Stimulated activated CD4-positive, alpha-beta T cell treated with anti-CD3 and anti-CD28 coated beads, TNF-alpha, amount 100 ng/mL, for 24 hours (primary cell): ENCODE data around the gene OR12D1.
"Not testable (repeated sequence)": the region's sequence is repeated elsewhere in the genome, so short reads cannot be mapped to it uniquely, and the experiment has no call there.

ENCODE experiments used
- DNase-seq, 3 experiments: peaks; one replicate each; pipeline ENCODE4 v3.0.0-alpha.2; 2020; ENCODE audit warnings: low read depth in 3 of 3

OR12D1 gene

DNA sequence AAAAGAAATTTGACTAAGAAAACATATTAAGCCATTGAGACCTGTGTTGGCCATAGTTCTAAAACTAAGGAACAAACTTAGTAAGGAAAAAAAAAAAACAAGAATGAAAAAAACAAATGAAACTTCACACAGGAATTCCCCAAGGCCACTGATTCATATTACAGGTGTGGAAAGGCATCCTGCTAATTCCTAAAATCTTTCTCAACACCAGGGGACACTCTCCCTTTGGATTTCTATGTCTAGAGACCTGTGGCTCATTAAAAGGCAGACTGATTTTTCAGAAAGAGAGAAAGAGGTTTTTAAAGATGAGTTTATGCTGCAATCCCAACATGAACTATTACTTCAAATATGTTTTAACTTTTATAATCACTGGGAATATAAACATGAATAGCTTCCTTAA, at the start of gene OR12D1:
Gene OR12D1, plus strand, starts transcription at position 341 of the 400 bp plus-strand sequence.
- DNase-seq = no peak

DNA sequence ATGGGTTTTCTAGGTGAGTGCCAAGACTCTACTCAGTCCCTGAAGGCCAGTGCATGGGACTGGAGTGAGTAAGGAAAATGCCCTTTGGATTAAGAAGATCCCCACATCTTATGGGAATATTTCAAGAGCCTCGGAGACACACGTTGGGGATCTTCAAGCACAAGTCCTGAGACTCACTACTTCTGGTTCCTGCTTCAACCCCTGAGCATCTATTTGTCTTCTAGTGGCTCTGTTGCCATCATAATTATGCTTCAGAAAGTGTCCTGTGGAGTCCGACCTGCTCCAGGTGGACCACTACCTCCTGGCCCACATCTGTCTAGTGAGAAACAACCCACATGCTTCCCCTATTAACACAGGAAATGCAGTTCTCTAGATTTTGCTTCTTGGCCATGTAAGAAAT, 46.0 kb upstream of the OR12D1 start, which contains the start of gene OR5V1:
Gene OR5V1, minus strand, starts transcription at position 101 of the 400 bp plus-strand sequence. CDS start 12,670 bp downstream, outside the sequence.
- no peak for DNase-seq

DNA sequence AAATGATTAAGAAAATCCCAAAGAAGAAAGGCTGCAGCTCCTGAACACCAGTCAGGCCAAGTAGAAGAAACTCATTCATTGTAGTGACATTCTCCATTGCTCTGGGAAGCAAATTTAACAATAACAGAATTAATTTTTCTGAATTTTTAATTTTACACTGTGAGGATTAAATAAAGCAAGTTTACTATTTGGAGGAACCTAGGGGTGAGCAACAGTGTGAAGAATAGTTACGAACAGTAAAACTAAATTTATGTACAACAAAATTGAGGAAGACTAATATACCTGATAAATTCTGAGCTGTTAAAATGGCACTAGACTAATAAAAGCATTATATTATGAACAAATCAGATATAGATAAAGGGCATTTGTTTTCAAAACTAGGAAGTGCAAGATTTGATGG, 39.5 kb upstream of the OR12D1 start, which contains the start of gene OR12D3:
Gene OR12D3, minus strand, starts transcription at position 101 of the 400 bp plus-strand sequence. Its CDS starts 4 bp downstream, at position 97.
- no peak for DNase-seq

DNA sequence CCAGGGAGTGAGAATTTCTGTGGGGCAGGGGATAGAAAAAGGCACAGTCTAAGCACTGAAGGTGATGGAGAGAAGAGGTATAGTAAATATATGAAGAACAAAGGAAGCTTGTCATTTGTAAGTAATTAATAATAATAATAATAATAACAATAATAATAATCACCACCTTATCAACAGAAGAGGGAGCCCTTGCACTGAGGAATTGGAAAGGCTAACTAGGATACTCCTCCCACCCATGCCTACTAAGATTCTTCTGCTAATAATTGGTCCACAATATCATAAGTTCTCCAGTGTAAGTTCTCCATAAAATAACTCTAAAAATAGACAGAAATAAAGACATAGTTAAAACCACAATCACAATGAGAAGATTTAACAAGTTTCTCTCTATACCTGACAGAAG, 38.7 kb upstream of the OR12D1 start:
- no peak for DNase-seq

DNA sequence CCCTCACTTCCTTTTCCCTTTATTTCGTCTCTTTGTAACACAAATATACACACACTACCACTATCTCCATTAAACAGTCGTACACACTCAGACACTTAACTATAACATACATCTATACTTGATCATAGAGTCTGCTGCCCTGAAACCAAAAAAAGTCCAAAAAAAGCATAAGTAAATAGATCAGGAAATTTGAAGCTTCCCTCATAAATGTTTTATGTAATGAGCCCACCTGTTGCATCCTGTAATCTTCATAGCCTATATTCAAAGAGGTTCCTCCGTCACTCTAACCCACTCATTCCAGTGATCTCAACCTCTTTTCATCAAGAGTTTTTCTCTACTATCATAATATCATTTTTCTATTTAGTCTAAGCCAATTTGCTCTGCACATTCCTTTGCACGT, 26.2 kb upstream of the OR12D1 start:
- no peak for DNase-seq

DNA sequence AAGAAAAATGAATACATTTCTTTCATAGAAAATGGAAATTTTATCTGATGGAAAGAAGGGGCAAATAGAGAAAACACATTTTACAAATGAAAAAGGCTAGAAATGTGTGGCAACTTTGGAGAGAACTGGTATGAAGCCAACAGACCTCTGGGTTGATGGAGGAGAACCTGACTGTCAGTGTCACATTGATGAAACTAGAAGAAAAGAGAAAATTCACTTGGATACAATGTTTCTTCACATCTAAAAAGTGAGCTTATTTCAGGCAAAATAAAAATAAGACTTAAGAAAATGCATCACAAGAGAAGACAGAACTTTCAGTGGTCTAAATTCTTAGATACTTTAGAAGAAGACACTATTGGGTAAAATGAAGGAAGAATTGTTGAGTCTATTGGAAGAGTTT, 19.4 kb upstream of the OR12D1 start, which contains the start of gene OR12D2:
Gene OR12D2, plus strand, starts transcription at position 301 of the 400 bp plus-strand sequence. CDS start 1,069 bp downstream, outside the sequence.
- DNase-seq = no peak

DNA sequence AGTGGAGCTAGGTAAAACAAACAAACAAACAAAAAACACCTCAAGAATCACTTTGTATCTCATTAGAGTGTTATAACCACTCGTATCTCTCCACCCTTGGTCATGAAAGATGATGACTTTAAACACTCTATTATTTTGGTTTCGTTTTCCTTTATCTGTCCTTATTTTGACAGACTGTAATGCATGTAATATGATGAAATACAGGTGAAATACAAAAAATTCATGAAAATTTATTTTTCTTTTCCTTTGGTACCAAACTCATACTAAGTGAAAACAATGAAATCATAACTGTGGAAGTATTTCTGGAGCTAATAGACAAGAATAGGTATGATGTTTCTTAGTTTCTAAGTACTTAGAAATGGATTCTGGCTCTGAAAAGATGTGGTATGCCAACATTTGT, 15.2 kb upstream of the OR12D1 start:
- DNase-seq = no peak

DNA sequence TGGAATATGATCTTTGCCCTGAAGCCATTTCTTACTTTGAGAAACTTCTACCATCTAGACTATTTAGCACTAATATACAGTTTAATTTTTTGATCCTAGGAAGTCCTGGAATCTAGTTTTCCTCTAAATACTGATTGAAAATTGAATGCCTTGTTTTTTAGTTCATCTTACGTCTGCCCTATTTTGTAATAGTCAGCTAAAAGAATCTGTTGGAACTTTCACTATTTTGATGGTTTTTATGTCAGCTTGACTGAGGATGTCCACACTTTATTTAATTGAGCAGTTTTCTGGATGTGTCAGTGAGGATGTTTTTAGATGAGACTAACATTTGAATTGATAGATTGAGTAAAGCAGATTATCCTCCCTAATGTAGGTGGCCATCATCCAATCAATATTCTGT, 10.9 kb upstream of the OR12D1 start:
- no peak for DNase-seq

DNA sequence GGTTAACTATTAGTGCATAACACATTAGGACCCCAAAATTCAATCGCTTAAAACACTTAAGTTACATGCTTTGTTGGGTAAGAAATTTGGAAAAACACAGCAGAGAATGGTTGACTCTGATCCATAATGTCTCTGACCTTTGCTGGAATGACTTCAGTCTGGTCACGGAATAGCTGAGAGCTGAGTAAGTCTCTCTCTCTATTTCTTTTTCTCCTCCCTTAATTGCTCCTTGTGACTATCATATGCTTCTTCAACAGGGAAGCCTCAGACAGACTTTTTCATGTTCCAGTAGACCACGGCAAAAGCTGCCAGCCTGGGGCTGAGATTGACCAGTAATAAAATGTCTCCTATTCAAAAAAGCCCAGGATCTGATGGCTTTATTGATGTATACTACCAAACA, 4.8 kb downstream of the OR12D1 start:
- no peak for DNase-seq

DNA sequence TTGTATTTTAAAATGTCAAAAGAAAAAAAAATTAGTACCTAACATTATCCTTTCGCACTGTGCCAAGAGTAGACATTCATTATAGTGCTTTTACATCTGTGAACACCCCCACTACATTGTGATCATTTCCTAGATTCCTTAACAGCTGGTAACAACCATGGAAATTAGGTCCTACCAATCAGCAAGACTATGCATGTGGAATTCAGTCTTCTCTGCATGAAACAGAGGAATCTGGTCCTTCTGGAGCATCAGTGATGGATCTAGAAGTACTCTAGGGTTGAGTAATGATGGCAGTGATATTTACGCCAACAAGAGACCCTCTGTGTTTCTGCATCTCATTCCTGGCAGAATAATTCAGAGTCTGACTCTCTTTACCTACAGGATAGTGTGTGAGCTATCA, 9.4 kb downstream of the OR12D1 start:
- DNase-seq = no peak

DNA sequence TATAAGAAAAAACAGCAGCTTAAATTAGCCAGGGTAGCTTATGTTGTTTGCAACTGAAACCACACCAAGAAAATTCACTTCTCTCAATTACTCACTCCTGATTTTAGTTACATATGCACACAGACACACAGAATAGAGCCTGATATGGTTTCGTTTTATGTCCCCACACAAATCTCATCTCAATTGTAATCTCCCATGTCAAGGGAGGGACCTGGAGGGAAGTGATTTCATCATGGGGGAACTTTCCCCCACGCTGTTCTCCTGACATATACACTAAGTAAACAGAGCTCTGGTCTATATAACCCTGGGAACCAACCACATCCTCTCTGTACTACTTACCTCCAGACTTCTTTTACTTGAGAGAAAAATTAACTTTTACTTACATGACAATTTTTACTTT, 9.8 kb downstream of the OR12D1 start:
- DNase-seq = no peak

DNA sequence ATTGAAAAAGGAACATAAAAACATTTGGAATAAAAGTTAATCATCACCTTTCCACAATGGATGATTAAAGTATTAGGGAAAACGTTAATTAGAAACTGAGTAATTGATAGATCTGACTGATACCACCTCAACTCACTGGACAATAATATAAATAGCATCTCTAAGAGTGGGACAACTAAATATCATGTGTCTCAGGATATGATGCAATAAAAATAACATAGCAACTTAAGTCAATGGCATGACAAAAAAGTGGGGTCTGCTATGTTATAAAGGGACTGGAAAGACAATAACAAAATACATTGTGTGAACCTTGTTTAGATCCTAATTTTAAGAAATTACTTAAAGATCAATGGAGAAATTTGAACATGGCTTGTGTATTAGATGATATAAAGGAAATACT, 10.3 kb downstream of the OR12D1 start:
- DNase-seq = no peak

DNA sequence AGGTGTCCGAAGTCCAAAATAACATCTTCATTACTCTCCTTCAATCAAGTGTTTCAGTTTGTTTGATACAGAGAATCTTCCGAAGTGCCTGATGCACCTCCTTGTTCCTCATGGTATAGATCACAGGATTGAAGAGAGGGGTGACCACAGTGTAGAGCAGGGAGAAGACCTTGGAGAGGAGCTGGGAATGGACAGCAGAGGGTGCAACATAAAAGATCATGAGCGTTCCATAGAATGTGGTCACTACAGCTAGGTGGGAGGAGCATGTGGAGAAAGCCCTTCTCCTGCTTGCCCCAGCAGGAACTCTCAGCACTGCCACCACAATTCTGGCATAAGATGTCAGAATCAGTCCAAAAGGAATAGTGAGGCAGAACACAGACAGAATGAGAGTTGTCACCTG, 11.9 kb downstream of the OR12D1 start:
- no peak for DNase-seq

DNA sequence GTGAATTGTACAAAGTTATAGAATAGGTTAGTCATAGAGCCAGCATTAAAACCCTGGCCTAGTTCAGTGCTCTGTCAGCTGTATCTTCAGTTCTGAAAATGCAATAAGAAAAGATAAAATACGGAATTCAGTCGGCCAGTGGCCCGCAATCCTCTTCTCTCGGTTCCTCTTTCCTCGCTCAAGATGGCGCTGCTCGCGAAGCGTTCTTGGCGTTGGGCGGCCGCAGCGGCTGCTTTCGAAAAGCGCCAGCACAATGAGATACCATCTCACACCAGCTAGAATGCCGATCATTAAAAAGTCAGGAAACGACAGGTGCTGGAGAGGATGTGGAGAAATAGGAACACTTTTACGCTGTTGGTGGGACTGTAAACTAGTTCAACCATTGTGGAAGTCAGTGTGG, 22.0 kb downstream of the OR12D1 start:
- DNase-seq = not testable (repeated sequence)

DNA sequence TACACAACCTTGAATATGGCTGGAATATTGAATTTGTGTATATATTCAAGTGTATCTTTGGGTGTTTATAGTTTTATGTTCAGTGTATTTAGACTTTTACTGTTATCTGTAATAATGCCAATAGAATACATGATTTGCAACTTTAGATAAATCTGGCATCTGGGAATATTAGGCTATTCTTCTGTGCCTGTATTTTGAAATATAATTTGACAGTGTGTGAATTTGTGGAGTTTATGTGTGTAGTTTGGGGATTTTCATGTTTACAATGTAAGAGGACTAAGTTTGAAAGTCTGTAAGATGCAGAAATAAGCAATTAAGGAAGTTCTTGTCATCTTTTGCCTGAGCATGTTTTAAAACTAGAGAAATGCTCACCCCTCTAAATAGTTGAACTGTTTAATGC, 24.3 kb downstream of the OR12D1 start, which contains the start of gene OR10C1:
Gene OR10C1, plus strand, starts transcription at position 301 of the 400 bp plus-strand sequence. CDS start 710 bp downstream, outside the sequence.
- DNase-seq = no peak

DNA sequence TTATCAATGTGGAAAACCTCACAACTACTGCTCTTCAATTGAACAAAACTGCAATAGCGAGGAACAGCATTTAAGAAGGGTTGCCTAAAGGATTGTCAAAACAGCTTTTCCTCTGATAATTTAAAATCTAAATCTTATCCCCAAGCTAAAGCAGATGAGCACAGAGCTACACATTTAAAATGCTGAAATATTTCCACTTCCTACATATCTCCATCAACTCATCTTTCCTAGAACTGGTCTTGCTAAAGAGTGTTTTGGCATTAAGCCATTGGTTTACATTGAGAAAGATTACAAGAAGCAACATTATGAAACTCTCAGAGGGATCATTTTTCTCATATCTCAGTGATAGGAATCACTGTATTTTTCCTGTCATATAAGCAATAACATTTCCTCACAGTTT, 28.0 kb downstream of the OR12D1 start:
- DNase-seq = no peak

DNA sequence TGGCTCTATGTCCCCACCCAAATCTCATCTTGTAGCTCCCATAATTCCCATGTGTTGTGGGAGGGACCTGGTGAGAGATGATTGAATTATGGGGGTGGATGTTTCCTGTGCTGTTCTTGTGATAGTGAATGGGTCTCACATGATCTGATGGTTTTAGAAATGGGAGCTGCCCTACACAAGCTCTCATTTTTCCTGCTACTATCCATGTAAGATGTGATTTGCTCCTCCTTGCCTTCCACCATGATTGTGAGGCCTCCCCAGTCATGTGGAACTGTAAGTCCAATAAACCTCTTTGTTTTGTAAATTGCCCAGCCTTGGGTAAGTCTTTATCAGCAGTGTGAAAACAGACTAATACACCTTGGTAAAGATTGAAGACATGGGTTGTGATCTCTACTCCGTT, 29.3 kb downstream of the OR12D1 start:
- not testable (repeated sequence) for DNase-seq

DNA sequence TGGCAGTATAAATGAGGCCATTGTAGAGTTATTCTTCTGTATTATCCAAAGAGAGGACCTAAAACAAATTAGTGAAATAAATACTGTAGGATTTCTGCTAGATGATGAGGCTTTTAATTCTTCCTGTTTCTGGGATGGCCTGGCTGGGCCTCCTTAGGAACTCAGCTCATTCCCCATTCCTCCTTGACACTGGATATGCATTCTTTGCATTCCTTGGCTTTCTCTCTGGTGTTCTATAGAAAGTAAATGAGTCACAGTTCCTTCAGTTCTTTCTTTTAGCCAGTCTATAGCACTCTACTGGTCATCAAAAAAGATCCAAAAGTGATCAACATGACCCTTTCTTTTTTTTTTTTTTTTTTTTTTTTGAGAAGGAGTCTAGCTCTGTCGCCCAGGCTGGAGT, 32.9 kb downstream of the OR12D1 start:
- DNase-seq = no peak

DNA sequence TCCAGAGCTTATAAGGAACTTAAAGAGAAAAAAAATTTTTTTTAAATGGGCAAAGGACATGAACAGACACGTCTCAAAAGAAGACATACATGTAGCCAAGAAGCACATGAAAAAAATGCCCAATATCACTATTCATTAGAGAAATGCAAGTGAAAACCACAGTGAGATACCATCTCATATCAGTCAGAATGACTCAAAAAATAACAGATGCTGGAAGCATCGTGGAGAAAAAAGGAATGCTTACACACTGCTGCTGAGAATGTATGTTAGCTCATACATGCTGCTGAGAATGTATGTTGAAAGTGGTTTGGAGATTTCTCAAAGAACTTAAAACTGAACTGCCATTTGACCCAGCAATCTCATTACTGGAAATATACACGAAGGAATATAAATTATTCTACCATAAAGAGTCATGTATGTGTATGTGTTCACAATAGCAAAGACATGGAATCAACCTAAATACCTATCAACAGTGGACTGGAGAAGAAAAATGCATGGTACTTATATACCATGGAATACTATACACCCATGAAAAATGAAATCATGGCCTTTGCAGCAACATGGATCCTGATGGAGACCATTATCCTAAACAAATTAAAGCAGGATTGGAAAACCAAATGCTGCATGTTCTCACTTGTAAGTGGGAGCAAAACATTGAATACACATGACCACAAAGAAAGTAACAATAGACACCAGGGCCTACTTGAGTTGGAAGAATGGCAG, 36.9 kb downstream of the OR12D1 start:
- DNase-seq = no peak

DNA sequence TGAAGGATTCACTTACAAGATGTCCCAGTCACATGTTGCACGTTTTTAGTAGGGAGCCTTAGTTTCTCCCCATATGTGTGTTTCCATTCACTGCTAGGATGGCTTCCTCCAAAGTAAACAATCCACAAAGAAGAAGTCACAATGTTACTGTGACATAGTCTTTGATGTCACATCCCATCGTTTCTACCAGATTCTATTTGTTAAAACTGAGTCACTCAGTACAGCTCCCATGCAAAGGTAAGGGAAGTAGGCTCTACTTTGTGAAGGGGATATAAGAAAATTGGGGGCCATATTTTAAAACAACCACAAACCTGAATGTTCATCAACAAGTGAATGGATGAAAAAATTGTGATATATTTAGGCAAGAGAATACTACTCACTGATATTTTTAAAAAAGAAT, 42.2 kb downstream of the OR12D1 start, which contains the start of the genes OR11A1 and OR2H1:
Gene OR11A1, minus strand, starts transcription at position 101 of the 400 bp plus-strand sequence. CDS start 29,430 bp downstream, outside the sequence.
Gene OR2H1, plus strand, starts transcription at position 185 of the 400 bp plus-strand sequence. CDS start 4,615 bp downstream, outside the sequence.
- DNase-seq = no peak

DNA sequence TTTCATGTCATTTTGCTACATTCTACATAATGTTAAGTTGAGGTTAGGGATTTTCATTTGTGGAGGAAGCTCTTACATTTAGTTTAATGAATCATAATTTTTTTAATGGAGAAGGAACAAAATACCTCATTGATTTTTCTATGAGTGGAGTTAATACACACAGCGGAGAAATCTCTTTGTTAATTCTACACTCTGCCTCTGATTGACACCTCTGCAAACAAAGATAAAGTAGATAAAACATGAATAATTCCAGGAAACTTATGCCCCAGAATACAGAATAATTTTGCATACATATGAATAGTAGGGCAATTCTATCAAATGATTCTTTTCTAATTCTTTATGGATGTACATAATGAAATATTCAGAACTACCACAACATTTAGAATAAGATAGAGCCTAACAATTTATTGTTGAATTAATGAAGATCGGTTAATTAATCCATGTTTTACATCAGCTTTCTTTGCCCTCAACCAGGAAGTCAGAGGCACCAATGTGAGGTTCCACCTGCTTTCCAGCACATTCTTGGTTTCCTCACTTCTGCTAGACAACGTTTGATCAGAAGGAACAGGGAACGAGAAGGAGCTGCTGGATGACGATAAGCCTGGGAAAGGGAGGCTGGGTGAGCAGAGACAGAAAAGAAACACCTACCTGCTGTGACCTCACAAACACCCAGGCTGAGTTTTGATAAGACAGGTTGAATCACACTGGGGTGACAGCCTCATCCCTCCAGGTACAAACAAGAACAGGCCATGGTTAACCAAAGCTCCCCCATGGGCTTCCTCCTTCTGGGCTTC, 46.5 kb downstream of the OR12D1 start:
- DNase-seq = no peak

DNA sequence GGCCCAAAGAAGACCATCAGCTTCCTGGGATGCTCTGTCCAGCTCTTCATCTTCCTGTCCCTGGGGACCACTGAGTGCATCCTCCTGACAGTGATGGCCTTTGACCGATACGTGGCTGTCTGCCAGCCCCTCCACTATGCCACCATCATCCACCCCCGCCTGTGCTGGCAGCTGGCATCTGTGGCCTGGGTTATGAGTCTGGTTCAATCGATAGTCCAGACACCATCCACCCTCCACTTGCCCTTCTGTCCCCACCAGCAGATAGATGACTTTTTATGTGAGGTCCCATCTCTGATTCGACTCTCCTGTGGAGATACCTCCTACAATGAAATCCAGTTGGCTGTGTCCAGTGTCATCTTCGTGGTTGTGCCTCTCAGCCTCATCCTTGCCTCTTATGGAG, 47.3 kb downstream of the OR12D1 start:
- no peak for DNase-seq
